Kidney (tissue), 14 donors: ENCODE measurements around the gene ARL15. TPM values are rescaled to one million over a fixed set of nuclear protein-coding genes. Genes with fewer than 3 reads are reported as not detected.

ENCODE experiments used
- DNase-seq, 5 donors: peaks; one replicate each; pipeline ENCODE4 v3.0.0-alpha.2; 2013 to 2020
- FAIRE-seq: peaks from 2 replicates; lab custom pipeline; 2012; peaks lifted over from hg19 to GRCh38; lab: Jason Lieb, UNC
- H3K27ac ChIP-seq, 2 donors: one replicate each; pipeline ENCODE4 v1.7.0; 2013; ENCODE audit warnings: low read depth in 2 of 2, low read length in 2 of 2, inconsistent platforms in 1 of 2
- H3K27me3 ChIP-seq: one replicate; pipeline ENCODE4 v1.7.1; 2013; ENCODE audit warnings: low read length, inconsistent platforms; ENCODE audit not compliant: control insufficient read depth, insufficient read depth
- H3K36me3 ChIP-seq, 3 donors: one replicate each; pipeline versions ENCODE4 v1.7.0 to v1.7.1; 2013; ENCODE audit warnings: low read length in 3 of 3, control low read depth in 1 of 3, inconsistent platforms in 1 of 3; ENCODE audit not compliant: insufficient read depth in 3 of 3, control insufficient read depth in 2 of 3
- H3K4me1 ChIP-seq, 3 donors: one replicate each; pipeline versions ENCODE4 v1.7.0 to v1.7.1; 2013; ENCODE audit warnings: low read length in 3 of 3, inconsistent platforms in 1 of 3, low read depth in 1 of 3; ENCODE audit not compliant: control insufficient read depth in 2 of 3, insufficient read depth in 2 of 3
- H3K4me3 ChIP-seq, 3 donors: one replicate each; pipeline versions ENCODE4 v1.7.0 to v1.8.1; 2013; ENCODE audit warnings: low read length in 3 of 3, control low read depth in 1 of 3, inconsistent platforms in 1 of 3
- H3K9ac ChIP-seq, 3 donors: one replicate each; pipeline versions ENCODE4 v1.7.0 to v1.7.1; 2013; ENCODE audit warnings: low read length in 3 of 3, control low read depth in 1 of 3, inconsistent platforms in 1 of 3
- H3K9me3 ChIP-seq, 3 donors: one replicate each; pipeline versions ENCODE4 v1.7.0 to v1.7.1; 2013; ENCODE audit warnings: low read length in 3 of 3, control low read depth in 1 of 3, inconsistent platforms in 1 of 3; ENCODE audit not compliant: control insufficient read depth in 2 of 3, insufficient read depth in 1 of 3
- intact Hi-C: fragments of 100-400 bp; cut with DNase I; formaldehyde crosslinking; loops from one replicate; pipeline ENCODE4 v1.11.1; 2022
- polyA plus RNA-seq: library from polyadenylated mRNA; stranded (reverse); fragments of 350-450 nt; fragmentation: Illumina TruSeq; extraction: RNeasy Lipid Tissue Mini Kit (QIAGEN cat#74804); gene quantifications from one replicate; pipeline ENCODE4 v1.2.3, GENCODE V29; 2014; ENCODE audit warnings: low read depth, low replicate concordance; ENCODE audit not compliant: insufficient read depth
- total RNA-seq: library from RNA; stranded (reverse); fragmentation: NEBNext Ultra II Directional; extraction: Animal tissue kit (Norgen Biotek cat#: 25700); gene quantifications from one replicate; pipeline ENCODE4 v1.2.1, GENCODE V29; 2021
- TF ChIP-seq, protein P1 (sequence below): IDR thresholded peaks from 3 replicates; pipeline ENCODE4 v1.5.1; 2012; ENCODE audit warnings: mild to moderate bottlenecking, moderate library complexity, borderline replicate concordance; ENCODE audit not compliant: insufficient read depth; ENCODE audit errors: extremely low read depth
- donor health status: control.
- donor health status: control.
- donor health status: control.
- donor health status: control.
- donor health status: control.
- donor health status: DM: yes; HTN: yes; CAD: no.
- donor health status: Normal renal cell carcinoma (clear cell type).

The ARL15 gene
- total and polyA plus RNA-seq, 2 donors from 2014 or later, result 21.1 to 36.6 TPM

DNA sequence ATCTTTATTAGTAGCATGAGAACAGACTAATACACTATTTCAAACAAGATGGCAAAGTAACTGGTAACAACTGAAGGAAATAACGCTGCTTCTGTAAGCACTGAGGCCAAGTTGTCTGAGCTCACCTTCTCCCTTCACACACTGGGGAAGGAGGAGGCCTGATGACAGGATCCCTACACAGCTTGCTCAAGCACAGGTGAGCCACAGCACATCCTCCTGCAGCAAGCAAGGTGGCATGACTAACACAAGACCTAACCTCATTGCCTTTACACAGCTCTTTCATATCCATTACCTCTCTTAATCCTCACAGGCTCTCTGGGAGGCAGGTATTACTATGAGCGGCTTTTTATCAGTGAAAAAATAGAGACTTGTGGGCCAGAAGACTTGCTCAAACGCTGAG, 83.3 kb downstream of the ARL15 start:
- FAIRE-seq (no peak), DNase-seq (no peak)
- no peaks in the 10 kb centered on the region for H3K9me3 ChIP-seq
- TF ChIP-seq, protein P1, sequence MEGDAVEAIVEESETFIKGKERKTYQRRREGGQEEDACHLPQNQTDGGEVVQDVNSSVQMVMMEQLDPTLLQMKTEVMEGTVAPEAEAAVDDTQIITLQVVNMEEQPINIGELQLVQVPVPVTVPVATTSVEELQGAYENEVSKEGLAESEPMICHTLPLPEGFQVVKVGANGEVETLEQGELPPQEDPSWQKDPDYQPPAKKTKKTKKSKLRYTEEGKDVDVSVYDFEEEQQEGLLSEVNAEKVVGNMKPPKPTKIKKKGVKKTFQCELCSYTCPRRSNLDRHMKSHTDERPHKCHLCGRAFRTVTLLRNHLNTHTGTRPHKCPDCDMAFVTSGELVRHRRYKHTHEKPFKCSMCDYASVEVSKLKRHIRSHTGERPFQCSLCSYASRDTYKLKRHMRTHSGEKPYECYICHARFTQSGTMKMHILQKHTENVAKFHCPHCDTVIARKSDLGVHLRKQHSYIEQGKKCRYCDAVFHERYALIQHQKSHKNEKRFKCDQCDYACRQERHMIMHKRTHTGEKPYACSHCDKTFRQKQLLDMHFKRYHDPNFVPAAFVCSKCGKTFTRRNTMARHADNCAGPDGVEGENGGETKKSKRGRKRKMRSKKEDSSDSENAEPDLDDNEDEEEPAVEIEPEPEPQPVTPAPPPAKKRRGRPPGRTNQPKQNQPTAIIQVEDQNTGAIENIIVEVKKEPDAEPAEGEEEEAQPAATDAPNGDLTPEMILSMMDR, result no peak
- H3K36me3 ChIP-seq, result no peaks in the 10 kb centered on the region
- no peak overlapping the region for H3K27ac ChIP-seq
- intact Hi-C loops, result no loop called here
- H3K27me3 ChIP-seq, result no peaks in the 10 kb centered on the region
- H3K4me1 ChIP-seq, result no peaks in the 10 kb centered on the region
- H3K9ac ChIP-seq, result no peak overlapping the region
- no peak overlapping the region for H3K4me3 ChIP-seq

DNA sequence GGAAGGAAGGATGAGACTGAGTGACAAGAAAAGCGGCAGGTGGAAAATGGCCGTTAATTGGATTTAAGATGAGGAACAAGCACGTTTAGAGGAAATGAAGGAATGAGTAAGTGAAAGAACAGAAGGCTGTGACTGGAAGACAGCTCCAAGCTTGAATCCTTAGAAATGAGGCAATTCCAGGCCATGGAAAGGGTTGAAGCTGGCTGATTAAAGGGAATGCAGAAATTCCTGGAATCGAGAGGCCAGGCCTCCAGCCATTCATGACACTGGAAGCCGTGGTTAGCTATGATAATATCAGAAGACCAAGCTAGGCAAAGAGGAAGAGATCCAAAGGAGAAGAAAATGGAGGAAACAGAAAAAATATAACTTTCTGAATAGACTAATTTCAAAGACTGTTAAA, 84.2 kb downstream of the ARL15 start:
- H3K27me3 ChIP-seq, result no peaks in the 10 kb centered on the region

DNA sequence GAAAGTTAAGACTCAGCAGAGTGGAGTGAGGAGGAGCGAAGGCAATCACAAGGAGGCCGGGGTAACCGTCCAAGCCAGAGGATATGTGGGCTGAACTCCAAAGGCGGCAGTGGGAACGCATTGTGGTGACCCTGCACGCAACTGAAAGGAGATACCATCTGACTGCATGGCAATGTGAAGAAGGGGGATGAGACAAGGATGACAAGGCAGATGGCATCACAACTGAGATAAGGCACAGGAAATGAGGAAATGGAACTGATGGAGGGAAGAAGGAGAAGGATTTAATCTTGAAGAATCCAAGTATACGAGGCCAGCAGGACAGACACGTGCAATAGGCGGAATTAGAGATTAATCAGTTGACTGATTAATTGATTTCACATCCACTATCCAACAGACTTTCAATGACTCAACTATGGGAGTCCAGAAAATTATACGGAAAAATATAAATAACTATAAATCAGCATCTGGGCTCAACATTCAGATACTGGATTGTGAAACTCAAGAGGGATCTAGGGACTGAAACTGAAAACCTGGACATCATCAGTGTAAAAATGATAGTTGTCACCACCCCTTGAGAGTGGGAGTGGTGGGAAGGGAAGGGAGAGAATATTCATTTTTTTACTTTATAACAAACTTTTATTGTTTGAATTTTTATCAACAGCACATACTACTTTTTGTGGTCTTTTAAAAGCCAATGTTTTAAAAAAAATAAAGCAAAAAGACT, 86.1 kb downstream of the ARL15 start:
- no peak for DNase-seq
- FAIRE-seq, result no peak
- TF ChIP-seq, protein P1, result no peak
- Histone ChIP-seq H3K27me3 (no peaks in the 10 kb centered on the region), H3K4me3 (no peak overlapping the region), H3K4me1 (no peaks in the 10 kb centered on the region), H3K27ac (no peak overlapping the region), H3K36me3 (no peaks in the 10 kb centered on the region), H3K9ac (no peak overlapping the region), H3K9me3 (no peaks in the 10 kb centered on the region)
- intact Hi-C loops, result loop anchor here (5.0 kb wide), 1 partner anchor 747 kb away; no protein-coding TSS in a partner anchor

More for the DNA sequence above, 84.2 kb downstream of the ARL15 start:
- Histone ChIP-seq H3K4me1 (no peaks in the 10 kb centered on the region), H3K9ac (no peak overlapping the region), H3K4me3 (no peak overlapping the region), H3K27ac (no peak overlapping the region), H3K9me3 (no peaks in the 10 kb centered on the region), H3K36me3 (no peaks in the 10 kb centered on the region)
- DNase-seq (no peak), FAIRE-seq (no peak)
- intact Hi-C loops, result no loop called here
- TF ChIP-seq, protein P1, result no peak
